OCI-LY3 (cell line): ENCODE data around the gene PHACTR3.

Source experiments
- H2AFZ ChIP-seq: fragments of 200-600, 300-600 bp; shearing (Covaris generic); 2 replicates; pipeline ENCODE4 v1.6.0; 2014; ENCODE audit warnings: antibody characterized with exemption, low read depth, low read length
- H3K27ac ChIP-seq: fragments of 200-600, 300-600 bp; sonication (generic); 2 replicates; pipeline ENCODE4 v1.5.1; 2014; ENCODE audit warnings: mild to moderate bottlenecking, low read length, moderate library complexity, mixed read lengths
- H3K27me3 ChIP-seq: fragments of 200-600, 300-600 bp; sonication (generic); 2 replicates; pipeline ENCODE4 v1.6.1; 2014; ENCODE audit warnings: low read depth, low read length, mixed read lengths
- H3K36me3 ChIP-seq: fragments of 200-600, 300-600 bp; sonication (generic); replicated peaks from 2 replicates; pipeline ENCODE3; 2014; ENCODE audit warnings: low read depth, low read length, mixed read lengths
- H3K4me1 ChIP-seq: fragments of 300-600, 200-600 bp; sonication (generic); 2 replicates; pipeline ENCODE4 v1.6.1; 2014; ENCODE audit warnings: low read length, mixed read lengths
- H3K4me2 ChIP-seq: fragments of 200-600, 300-600 bp; sonication (generic); 2 replicates; pipeline ENCODE4 v1.6.1; 2014; ENCODE audit warnings: low read length, mixed read lengths
- H3K4me3 ChIP-seq: fragments of 300-600, 200-600 bp; sonication (generic); 2 replicates; pipeline ENCODE4 v1.5.1; 2014; ENCODE audit warnings: antibody characterized with exemption, mild to moderate bottlenecking, low read length, moderate library complexity
- H3K79me2 ChIP-seq: fragments of 300-600, 200-600 bp; shearing (Covaris generic); 2 replicates; pipeline ENCODE4 v1.6.1; 2014; ENCODE audit warnings: mild to moderate bottlenecking, low read length, mixed read lengths
- H3K9ac ChIP-seq: fragments of 300-600, 200-600 bp; shearing (Covaris generic); 2 replicates; pipeline ENCODE4 v1.6.0; 2014; ENCODE audit warnings: mild to moderate bottlenecking, low read length, moderate library complexity
- H3K9me3 ChIP-seq: fragments of 200-600, 300-600 bp; shearing (Covaris generic); 2 replicates; pipeline ENCODE4 v1.6.1; 2014; ENCODE audit warnings: low read length, mixed read lengths; ENCODE audit not compliant: insufficient read depth
- H4K20me1 ChIP-seq: fragments of 200-600, 300-600 bp; sonication (generic); 2 replicates; pipeline ENCODE4 v1.6.1; 2016; ENCODE audit warnings: low read length, mixed read lengths; ENCODE audit not compliant: insufficient read depth
- CTCF ChIP-seq: fragments of 200-600, 300-600 bp; sonication (generic); IDR thresholded peaks from 2 replicates; pipeline ENCODE4 v1.5.1; 2014; ENCODE audit warnings: antibody characterized with exemption, low read length, low read depth
- EZH2phosphoT487 ChIP-seq: fragments of 200-600 bp; shearing (Covaris generic); IDR thresholded peaks from 2 replicates; pipeline ENCODE4 v1.6.1; 2018; ENCODE audit warnings: antibody characterized with exemption, mixed run types, low read depth

PHACTR3 gene

GRCh38 chr20:59632541-59633113 is 28.3 kb downstream of the PHACTR3 start:
- Histone ChIP-seq H3K27ac (no peak overlapping the region), H3K9ac (no peak overlapping the region), H2AFZ (no peak overlapping the region), H3K36me3 (no peaks in the 10 kb centered on the region), H3K9me3 (no peaks in the 10 kb centered on the region), H3K27me3 (peaks cover 11% of the 10 kb centered on the region; the same call in 1 of the 2 replicates), H3K4me2 (no peak overlapping the region), H3K4me1 (no peaks in the 10 kb centered on the region), H3K4me3 (no peak overlapping the region), H4K20me1 (no peaks in the 10 kb centered on the region), H3K79me2 (no peaks in the 10 kb centered on the region)
- no peak for TF ChIP-seq EZH2phosphoT487
- no peak for TF ChIP-seq CTCF

GRCh38 chr20:59633656-59634251 is 29.4 kb downstream of the PHACTR3 start:
- Histone ChIP-seq H3K36me3 (no peaks in the 10 kb centered on the region), H3K79me2 (no peaks in the 10 kb centered on the region), H4K20me1 (no peaks in the 10 kb centered on the region), H2AFZ (no peak overlapping the region), H3K27me3 (peaks cover 8% of the 10 kb centered on the region; the same call in 1 of the 2 replicates), H3K4me2 (no peak overlapping the region), H3K4me1 (no peaks in the 10 kb centered on the region), H3K9ac (no peak overlapping the region), H3K9me3 (no peaks in the 10 kb centered on the region), H3K4me3 (no peak overlapping the region), H3K27ac (no peak overlapping the region)
- TF ChIP-seq EZH2phosphoT487, result no peak
- TF ChIP-seq CTCF, result no peak

- no peak overlapping the region for H3K9ac ChIP-seq
- H3K4me2 ChIP-seq, result no peak overlapping the region
- H4K20me1 ChIP-seq, result no peaks in the 10 kb centered on the region
- H3K36me3 ChIP-seq, result no peaks in the 10 kb centered on the region
- H3K4me3 ChIP-seq, result no peak overlapping the region
- no peak overlapping the region for H3K27ac ChIP-seq
- H3K27me3 ChIP-seq, result peaks cover 7% of the 10 kb centered on the region; the same call in 1 of the 2 replicates
- H3K9me3 ChIP-seq, result no peaks in the 10 kb centered on the region
- no peaks in the 10 kb centered on the region for H3K79me2 ChIP-seq
- TF ChIP-seq EZH2phosphoT487 (no peak), CTCF (no peak)
- H3K4me1 ChIP-seq, result no peaks in the 10 kb centered on the region
- H2AFZ ChIP-seq, result no peak overlapping the region
Measured at GRCh38 chr20:59634435-59635005, 30.2 kb downstream of the PHACTR3 start.

DNA sequence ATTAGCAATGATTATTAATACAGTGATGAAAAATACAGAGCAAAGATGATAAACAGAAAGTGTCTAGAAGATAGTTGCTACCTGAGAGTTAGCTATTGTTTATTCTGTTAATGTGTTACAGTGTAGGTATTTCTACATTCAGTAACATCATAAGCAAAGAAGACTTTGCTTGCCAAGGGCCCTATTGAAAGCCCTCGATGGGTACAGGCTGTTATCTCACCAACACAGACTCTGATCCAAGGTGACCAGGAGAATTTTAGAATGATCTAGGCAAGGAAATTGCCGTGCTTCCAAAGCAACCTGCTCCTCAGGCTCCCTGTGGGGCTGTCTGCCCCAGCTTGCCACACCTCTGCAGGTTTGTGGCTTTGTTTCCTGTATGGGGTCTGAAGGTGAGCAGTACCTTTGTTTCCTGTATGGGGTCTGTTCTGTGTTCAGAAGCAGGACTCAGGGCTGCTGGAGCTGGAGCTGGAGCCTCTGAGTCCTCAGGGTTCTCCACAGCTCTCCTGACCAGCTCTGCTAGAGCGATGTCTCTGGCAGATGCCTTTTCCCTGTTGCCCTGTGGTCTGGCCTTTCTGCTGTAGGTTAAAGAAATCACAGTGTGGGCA is 32.5 kb downstream of the PHACTR3 start:
- TF ChIP-seq CTCF (no peak), EZH2phosphoT487 (no peak)
- Histone ChIP-seq H2AFZ (no peak overlapping the region), H3K27ac (no peak overlapping the region), H3K4me3 (no peak overlapping the region), H3K36me3 (no peaks in the 10 kb centered on the region), H3K79me2 (no peaks in the 10 kb centered on the region), H3K9ac (no peak overlapping the region), H4K20me1 (no peaks in the 10 kb centered on the region), H3K4me2 (no peak overlapping the region), H3K9me3 (no peaks in the 10 kb centered on the region), H3K27me3 (peaks cover 15% of the 10 kb centered on the region; the same call in 1 of the 2 replicates), H3K4me1 (no peaks in the 10 kb centered on the region)
